NCI-H2171 treated with DMSO at 0.1 percent for 48 hours (cell line): ENCODE results near the gene SYT8.
"Not testable (repeated sequence)": the region's sequence is repeated elsewhere in the genome, so short reads cannot be mapped to it uniquely, and the experiment has no call there.

Experiments used
- DNase-seq: peaks from one replicate; lab custom pipeline; 2025; lab: John Stamatoyannopoulos, UW

Gene SYT8

GRCh38 chr11:1873813-1874150, 39.0 kb downstream of the SYT8 start:
- not testable (repeated sequence) for DNase-seq

GRCh38 chr11:1874441-1875092, 39.8 kb downstream of the SYT8 start:
- DNase-seq: not testable (repeated sequence)

- no peak for DNase-seq
These were observed 40.5 kb downstream of the SYT8 start for GRCh38 chr11:1875093-1875850.

- peak; percentile 34 for DNase-seq
These were observed 41.1 kb downstream of the SYT8 start for GRCh38 chr11:1875851-1876301.

- no peak for DNase-seq
These were observed 41.7 kb downstream of the SYT8 start for GRCh38 chr11:1876361-1877063.

GRCh38 chr11:1877211-1878136, 42.7 kb downstream of the SYT8 start:
- no peak for DNase-seq

GRCh38 chr11:1878137-1879031, 43.6 kb downstream of the SYT8 start:
- no peak for DNase-seq

GRCh38 chr11:1879342-1879940, 44.7 kb downstream of the SYT8 start:
- no peak for DNase-seq

GRCh38 chr11:1879941-1880720, 45.3 kb downstream of the SYT8 start:
- no peak for DNase-seq

GRCh38 chr11:1880746-1881441, 46.1 kb downstream of the SYT8 start:
- no peak for DNase-seq

GRCh38 chr11:1881442-1882264, 46.9 kb downstream of the SYT8 start:
- DNase-seq: no peak

GRCh38 chr11:1882265-1883238, 47.8 kb downstream of the SYT8 start:
- DNase-seq: no peak

GRCh38 chr11:1883346-1884302, 48.8 kb downstream of the SYT8 start:
- no peak for DNase-seq

- DNase-seq: no peak
These were observed 49.5 kb downstream of the SYT8 start for GRCh38 chr11:1884303-1884700.

GRCh38 chr11:1886551-1886950, 51.8 kb downstream of the SYT8 start:
- DNase-seq: not testable (repeated sequence)
